OCI-LY7 (cell line): ENCODE measurements around the gene DNAAF8. TPM values are rescaled to one million over a fixed set of nuclear protein-coding genes. Genes with fewer than 3 reads are reported as not detected.

Experiments
- BruUV-seq: library from RNA; stranded (reverse); fragments of 400-500 nt; replicated peaks from 2 replicates; lab custom pipeline; 2021; lab: Mats Ljungman, UMichigan
- CTCF ChIA-PET: fragments of 300-600 bp; sonication (Branson Sonifier 250); formaldehyde crosslinking; loops from one replicate; lab custom pipeline; 2022; ENCODE audit warnings: antibody characterized with exemption; ENCODE audit not compliant: unreplicated experiment; lab: Charles Lee
- POLR2A ChIA-PET: fragments of 300-600 bp; sonication (Branson Sonifier 250); formaldehyde crosslinking; loops from one replicate; lab custom pipeline; 2022; ENCODE audit warnings: antibody characterized with exemption; lab: Charles Lee
- DNase-seq: peaks from one replicate; pipeline ENCODE4 v3.0.0-alpha.2; 2015; ENCODE audit warnings: low spot score
- H2AFZ ChIP-seq: fragments of 200-600 bp; sonication (generic), shearing (Covaris generic); 2 replicates; pipeline ENCODE4 v1.6.1; 2014; ENCODE audit warnings: mild to moderate bottlenecking, antibody characterized with exemption, low read length, moderate library complexity
- H3K27ac ChIP-seq: fragments of 200-600 bp; sonication (generic); 2 replicates; pipeline ENCODE4 v1.5.1; 2014; ENCODE audit warnings: mixed run types, low read depth, mild to moderate bottlenecking, moderate library complexity, low read length, inconsistent platforms; ENCODE audit not compliant: poor library complexity, severe bottlenecking
- H3K36me3 ChIP-seq: fragments of 200-600 bp; sonication (generic); 2 replicates; pipeline ENCODE4 v1.6.1; 2014; ENCODE audit warnings: mild to moderate bottlenecking, antibody characterized with exemption, low read length, moderate library complexity, mixed read lengths; ENCODE audit not compliant: insufficient read depth
- H3K4me1 ChIP-seq: fragments of 200-600 bp; sonication (generic); 2 replicates; pipeline ENCODE4 v1.5.1; 2014; ENCODE audit warnings: mild to moderate bottlenecking, low read length; ENCODE audit not compliant: insufficient read depth, poor library complexity, severe bottlenecking
- H3K4me2 ChIP-seq: fragments of 200-600 bp; sonication (generic); 2 replicates; pipeline ENCODE4 v1.6.1; 2014; ENCODE audit warnings: mild to moderate bottlenecking, low read length
- H3K4me3 ChIP-seq: fragments of 200-600 bp; sonication (generic); 2 replicates; pipeline ENCODE4 v1.5.1; 2014; ENCODE audit warnings: mild to moderate bottlenecking, low read depth, low read length; ENCODE audit not compliant: poor library complexity, severe bottlenecking
- H3K79me2 ChIP-seq: fragments of 200-600 bp; sonication (generic); 2 replicates; pipeline ENCODE4 v1.6.1; 2016; ENCODE audit warnings: low read depth, mild to moderate bottlenecking, low read length, moderate library complexity, mixed read lengths; ENCODE audit not compliant: insufficient read depth
- H3K9me2 ChIP-seq: fragments of 200-600 bp; sonication (generic); 2 replicates; pipeline ENCODE4 v1.6.1; 2016; ENCODE audit warnings: mild to moderate bottlenecking, low read length, mixed read lengths; ENCODE audit not compliant: insufficient read depth
- H3K9me3 ChIP-seq: fragments of 200-600 bp; sonication (generic); 2 replicates; pipeline ENCODE4 v1.6.1; 2014; ENCODE audit warnings: mild to moderate bottlenecking, mixed run types, low read length, mixed read lengths
- H4K20me1 ChIP-seq: fragments of 200-600 bp; sonication (generic); 2 replicates; pipeline ENCODE4 v1.6.1; 2014; ENCODE audit warnings: mild to moderate bottlenecking, antibody characterized with exemption, low read length, moderate library complexity, mixed read lengths; ENCODE audit not compliant: insufficient read depth
- CTCF ChIP-seq: fragments of 200-600 bp; sonication (generic); conservative IDR thresholded peaks from 2 replicates; pipeline ENCODE4 v1.5.1; 2014; ENCODE audit warnings: mild to moderate bottlenecking, antibody characterized with exemption, low read length, moderate library complexity, mixed read lengths
- EZH2phosphoT487 ChIP-seq: fragments of 200-600 bp; sonication (generic); IDR thresholded peaks from 2 replicates; pipeline ENCODE4 v1.6.1; 2018; ENCODE audit warnings: low read depth, borderline replicate concordance, mild to moderate bottlenecking, mixed run types, antibody characterized with exemption, low read length, moderate library complexity, mixed read lengths
- intact Hi-C: fragments of 100-400 bp; cut with micrococcal nuclease; formaldehyde crosslinking; loops from one replicate; pipeline ENCODE4 v1.10.0; 2022; ENCODE audit not compliant: unreplicated experiment
- total RNA-seq, 2 experiments: library from RNA; depleted of rRNA in 1 of 2; stranded (reverse); fragments of >200 nt in 1 of 2; shearing (Covaris generic) in 1 of 2; gene quantifications; 2 replicates each; pipeline ENCODE4 v1.2.3, GENCODE V29; 2014 to 2022

Gene DNAAF8
- total RNA-seq, 2 experiments from 2014 or later, result 0.38 to 1.1 TPM

- no peaks in the 10 kb centered on the region for H3K9me3 ChIP-seq
- no peak overlapping the region for H2AFZ ChIP-seq
- H3K36me3 ChIP-seq, result no peaks in the 10 kb centered on the region
- H3K4me1 ChIP-seq, result no peaks in the 10 kb centered on the region
- no peak overlapping the region for H3K4me2 ChIP-seq
- H3K9me2 ChIP-seq, result no peaks in the 10 kb centered on the region
- no peak for TF ChIP-seq CTCF
- no peak for TF ChIP-seq EZH2phosphoT487
- H3K4me3 ChIP-seq, result no peak overlapping the region
- CTCF ChIA-PET, result no interaction called here
- no peaks in the 10 kb centered on the region for H4K20me1 ChIP-seq
- POLR2A ChIA-PET, result no interaction called here
- intact Hi-C loops, result no loop called here
- no TSS peak for BruUV-seq
- DNase-seq, result no peak
- H3K79me2 ChIP-seq, result no peaks in the 10 kb centered on the region
- no peak overlapping the region for H3K27ac ChIP-seq
Measured at GRCh38 chr16:4788910-4789309, 54.6 kb downstream of the DNAAF8 start.

- CTCF ChIA-PET, result no interaction called here
- Histone ChIP-seq H3K9me2 (no peaks in the 10 kb centered on the region), H3K4me3 (no peak overlapping the region), H2AFZ (no peak overlapping the region), H3K79me2 (no peaks in the 10 kb centered on the region), H3K4me1 (no peaks in the 10 kb centered on the region), H3K9me3 (no peaks in the 10 kb centered on the region), H3K27ac (no peak overlapping the region), H4K20me1 (no peaks in the 10 kb centered on the region), H3K4me2 (no peak overlapping the region), H3K36me3 (no peaks in the 10 kb centered on the region)
- intact Hi-C loops, result no loop called here
- no peak for TF ChIP-seq CTCF
- no peak for TF ChIP-seq EZH2phosphoT487
- DNase-seq, result no peak
- BruUV-seq, result no TSS peak
- POLR2A ChIA-PET, result no interaction called here
Measured at GRCh38 chr16:4790261-4790660, 55.9 kb downstream of the DNAAF8 start.

- no peaks in the 10 kb centered on the region for H3K36me3 ChIP-seq
- no peak overlapping the region for H3K4me3 ChIP-seq
- BruUV-seq, result no TSS peak
- H4K20me1 ChIP-seq, result no peaks in the 10 kb centered on the region
- no peak overlapping the region for H2AFZ ChIP-seq
- no peak overlapping the region for H3K27ac ChIP-seq
- DNase-seq, result no peak
- H3K9me2 ChIP-seq, result no peaks in the 10 kb centered on the region
- no peaks in the 10 kb centered on the region for H3K4me1 ChIP-seq
- no peaks in the 10 kb centered on the region for H3K9me3 ChIP-seq
- ChIA-PET POLR2A (no interaction called here), CTCF (no interaction called here)
- intact Hi-C loops, result no loop called here
- no peak overlapping the region for H3K4me2 ChIP-seq
- no peaks in the 10 kb centered on the region for H3K79me2 ChIP-seq
- TF ChIP-seq CTCF, result no peak
- no peak for TF ChIP-seq EZH2phosphoT487
Measured at GRCh38 chr16:4790871-4791270, 56.5 kb downstream of the DNAAF8 start.
